ENCODE measurements around the gene CDK10.
"Not testable (repeated sequence)": the region's sequence is repeated elsewhere in the genome, so short reads cannot be mapped to it uniquely, and the experiment has no call there.

Gene CDK10

GRCh38 chr16:89670496-89671431 is 15.7 kb upstream of the CDK10 start:
- no peaks in the 10 kb centered on the region for H3K4me1 ChIP-seq (ENCODE audit: control insufficient read depth, low read length)
- no peak for TF ChIP-seq CTCF (IDR thresholded peaks at IDR 0.05; ENCODE audit: low read depth, low read length, poor library complexity, severe bottlenecking)
- TF ChIP-seq EZH2phosphoT487 (IDR thresholded peaks at IDR 0.05; ENCODE audit: borderline replicate concordance, low read length): no peak
- no peaks in the 10 kb centered on the region for H3F3A ChIP-seq (ENCODE audit: control insufficient read depth, insufficient read depth)
- no peaks in the 10 kb centered on the region; the same call in none of the 2 replicates for H3K36me3 ChIP-seq (ENCODE audit: control insufficient read depth, low read length)
- no peaks in the 10 kb centered on the region for H3K79me2 ChIP-seq (ENCODE audit: control insufficient read depth, low read length)
- no peaks in the 10 kb centered on the region for H3K9me3 ChIP-seq (ENCODE audit: control insufficient read depth, insufficient read depth, low read length)
- H3K4me2 ChIP-seq (ENCODE audit: low read length): no peak overlapping the region
- H3K4me3 ChIP-seq (ENCODE audit: low read length): no peak overlapping the region
- H3K9me2 ChIP-seq (replicated peaks; ENCODE audit: control insufficient read depth, low read length): no peaks in the 10 kb centered on the region
- no peaks in the 10 kb centered on the region for H4K20me1 ChIP-seq (ENCODE audit: control insufficient read depth, insufficient read depth, low read depth, low read length)
- H3K27ac ChIP-seq (ENCODE audit: low read depth, low read length): no peak overlapping the region
- H3K27me3 ChIP-seq (ENCODE audit: control insufficient read depth, low read length): no peaks in the 10 kb centered on the region

- H3K4me1 ChIP-seq (ENCODE audit: control insufficient read depth, low read length); H3K27me3 ChIP-seq (ENCODE audit: control insufficient read depth, low read length); H3K4me3 ChIP-seq (ENCODE audit: low read length); H3K9me2 ChIP-seq (replicated peaks; ENCODE audit: control insufficient read depth, low read length); H3F3A ChIP-seq (ENCODE audit: control insufficient read depth, insufficient read depth); H3K27ac ChIP-seq (ENCODE audit: low read depth, low read length); H3K36me3 ChIP-seq (ENCODE audit: control insufficient read depth, low read length); H3K4me2 ChIP-seq (ENCODE audit: low read length); H4K20me1 ChIP-seq (ENCODE audit: control insufficient read depth, insufficient read depth, low read depth, low read length); H3K79me2 ChIP-seq (ENCODE audit: control insufficient read depth, low read length); H3K9me3 ChIP-seq (ENCODE audit: control insufficient read depth, insufficient read depth, low read length): not testable (repeated sequence)
Observed at GRCh38 chr16:89671565-89671964, 14.9 kb upstream of the CDK10 start.

- H4K20me1 ChIP-seq (ENCODE audit: control insufficient read depth, insufficient read depth, low read depth, low read length): no peaks in the 10 kb centered on the region
- H3K4me3 ChIP-seq (ENCODE audit: low read length): no peak overlapping the region
- no peaks in the 10 kb centered on the region; the same call in none of the 2 replicates for H3K36me3 ChIP-seq (ENCODE audit: control insufficient read depth, low read length)
- H3K79me2 ChIP-seq (ENCODE audit: control insufficient read depth, low read length): no peaks in the 10 kb centered on the region
- H3K9me2 ChIP-seq (replicated peaks; ENCODE audit: control insufficient read depth, low read length): no peaks in the 10 kb centered on the region
- no peaks in the 10 kb centered on the region for H3K27me3 ChIP-seq (ENCODE audit: control insufficient read depth, low read length)
- H3K9me3 ChIP-seq (ENCODE audit: control insufficient read depth, insufficient read depth, low read length): peaks cover 3% of the 10 kb centered on the region; the same call in 1 of the 2 replicates
- no peaks in the 10 kb centered on the region for H3K4me1 ChIP-seq (ENCODE audit: control insufficient read depth, low read length)
- H3K27ac ChIP-seq (ENCODE audit: low read depth, low read length): no peak overlapping the region
- H3K4me2 ChIP-seq (ENCODE audit: low read length): no peak overlapping the region
- no peaks in the 10 kb centered on the region for H3F3A ChIP-seq (ENCODE audit: control insufficient read depth, insufficient read depth)
- TF ChIP-seq EZH2phosphoT487 (IDR thresholded peaks at IDR 0.05; ENCODE audit: borderline replicate concordance, low read length) (no peak), CTCF (IDR thresholded peaks at IDR 0.05; ENCODE audit: low read depth, low read length, poor library complexity, severe bottlenecking) (no peak)
Observed at GRCh38 chr16:89672177-89672941, 14.1 kb upstream of the CDK10 start.

GRCh38 chr16:89678258-89678657 is 8.2 kb upstream of the CDK10 start:
- no peaks in the 10 kb centered on the region for H3K79me2 ChIP-seq (ENCODE audit: control insufficient read depth, low read length)
- peaks cover 13% of the 10 kb centered on the region for H3K36me3 ChIP-seq (ENCODE audit: control insufficient read depth, low read length)
- TF ChIP-seq EZH2phosphoT487 (IDR thresholded peaks at IDR 0.05; ENCODE audit: borderline replicate concordance, low read length) (no peak), CTCF (IDR thresholded peaks at IDR 0.05; ENCODE audit: low read depth, low read length, poor library complexity, severe bottlenecking) (no peak)
- H3F3A ChIP-seq (ENCODE audit: control insufficient read depth, insufficient read depth): no peaks in the 10 kb centered on the region
- no peak overlapping the region for H3K4me2 ChIP-seq (ENCODE audit: low read length)
- no peak overlapping the region for H3K27ac ChIP-seq (ENCODE audit: low read depth, low read length)
- H3K4me1 ChIP-seq (ENCODE audit: control insufficient read depth, low read length): no peaks in the 10 kb centered on the region
- peaks cover 9% of the 10 kb centered on the region for H3K9me3 ChIP-seq (ENCODE audit: control insufficient read depth, insufficient read depth, low read length)
- H3K9me2 ChIP-seq (replicated peaks; ENCODE audit: control insufficient read depth, low read length): no peaks in the 10 kb centered on the region
- no peak overlapping the region for H3K4me3 ChIP-seq (ENCODE audit: low read length)
- no peaks in the 10 kb centered on the region for H3K27me3 ChIP-seq (ENCODE audit: control insufficient read depth, low read length)
- no peaks in the 10 kb centered on the region for H4K20me1 ChIP-seq (ENCODE audit: control insufficient read depth, insufficient read depth, low read depth, low read length)
